Naive thymus-derived CD4-positive, alpha-beta T cell (primary cell): Measurements from ENCODE around the gene CNOT2. TPM values are rescaled to one million over a fixed set of nuclear protein-coding genes. Genes with fewer than 3 reads are reported as not detected.
"Not testable (repeated sequence)": the region's sequence is repeated elsewhere in the genome, so short reads cannot be mapped to it uniquely, and the experiment has no call there.

Experiments
- ATAC-seq: fragments of 150-1000 bp; cut with Tn5 transposase; 2 replicates; pipeline ENCODE4 v1.10.0; 2021; ENCODE audit warnings: mild to moderate bottlenecking, moderate library complexity
- CTCF ChIA-PET: fragments of 350-600 bp; sonication (Branson Sonifier 250); formaldehyde crosslinking; loops from one replicate; lab custom pipeline; 2021; ENCODE audit warnings: antibody characterized with exemption; lab: Charles Lee
- POLR2A ChIA-PET: fragments of 350-600 bp; sonication (Branson Sonifier 250); formaldehyde crosslinking; loops from one replicate; lab custom pipeline; 2021; ENCODE audit warnings: antibody characterized with exemption, inconsistent platforms; lab: Charles Lee
- DNase-seq, 9 donors: peaks; one replicate each; pipeline versions ENCODE4 v3.0.0 to v3.0.0-alpha.2; 2020 to 2022; ENCODE audit warnings: mixed read lengths in 1 of 9
- H3K27ac ChIP-seq: one replicate; pipeline ENCODE4 v1.7.0; 2013; ENCODE audit warnings: mild to moderate bottlenecking, low read depth, low read length, moderate library complexity
- H3K27me3 ChIP-seq, 2 donors: one replicate each; pipeline ENCODE4 v1.7.0; 2013; ENCODE audit warnings: low read length in 2 of 2, mild to moderate bottlenecking in 2 of 2, moderate library complexity in 2 of 2; ENCODE audit not compliant: control insufficient read depth in 2 of 2, insufficient read depth in 2 of 2
- H3K36me3 ChIP-seq, 3 experiments: 1 replicate in 2 of 3; 2 replicates in 1 of 3; pipeline ENCODE4 v1.7.0; 2013; ENCODE audit warnings: low read length in 3 of 3, mild to moderate bottlenecking in 3 of 3, moderate library complexity in 1 of 3; ENCODE audit not compliant: insufficient read depth in 3 of 3, control insufficient read depth in 2 of 3
- H3K4me1 ChIP-seq, 2 donors: one replicate each; pipeline ENCODE4 v1.7.0; 2013; ENCODE audit warnings: low read length in 2 of 2, mild to moderate bottlenecking in 2 of 2, moderate library complexity in 1 of 2; ENCODE audit not compliant: control insufficient read depth in 2 of 2, insufficient read depth in 2 of 2
- H3K4me3 ChIP-seq: 2 replicates; pipeline ENCODE4 v1.7.0; 2013; ENCODE audit warnings: mild to moderate bottlenecking, low read length
- H3K9me3 ChIP-seq, 3 experiments: 1 replicate in 2 of 3; 2 replicates in 1 of 3; pipeline ENCODE4 v1.7.0; 2013; ENCODE audit warnings: low read length in 3 of 3; ENCODE audit not compliant: control insufficient read depth in 2 of 3
- H3K27ac Mint-ChIP-seq, 9 donors: one replicate each; pipeline ENCODE4 v1.8.0; 2020 to 2022; ENCODE audit warnings: mixed read lengths in 9 of 9, mild to moderate bottlenecking in 8 of 9, moderate library complexity in 5 of 9, inconsistent platforms in 2 of 9
- H3K27me3 Mint-ChIP-seq, 5 donors: one replicate each; pipeline ENCODE4 v1.8.0; 2021 to 2022; ENCODE audit warnings: mixed read lengths in 5 of 5, mild to moderate bottlenecking in 1 of 5
- H3K36me3 Mint-ChIP-seq, 5 donors: one replicate each; pipeline ENCODE4 v1.8.0; 2020 to 2022; ENCODE audit warnings: mixed read lengths in 5 of 5, mild to moderate bottlenecking in 3 of 5, inconsistent platforms in 1 of 5
- H3K4me1 Mint-ChIP-seq, 7 donors: one replicate each; pipeline ENCODE4 v1.8.0; 2020 to 2022; ENCODE audit warnings: mixed read lengths in 7 of 7, mild to moderate bottlenecking in 3 of 7, inconsistent platforms in 1 of 7
- H3K4me3 Mint-ChIP-seq, 10 donors: one replicate each; pipeline ENCODE4 v1.8.0; 2020 to 2022; ENCODE audit warnings: mild to moderate bottlenecking in 10 of 10, mixed read lengths in 10 of 10, moderate library complexity in 6 of 10, inconsistent platforms in 2 of 10
- H3K9me3 Mint-ChIP-seq, 11 donors: one replicate each; pipeline ENCODE4 v1.8.0; 2020 to 2022; ENCODE audit warnings: mixed read lengths in 11 of 11, mild to moderate bottlenecking in 4 of 11, inconsistent platforms in 1 of 11, moderate library complexity in 1 of 11
- intact Hi-C, 2 donors: fragments of 100-400 bp; cut with micrococcal nuclease; formaldehyde crosslinking; loops; one replicate each; pipeline ENCODE4 v1.15.1; 2023
- polyA plus RNA-seq, 2 donors: library from polyadenylated mRNA; unstranded; fragments of 300-500 nt; fragmentation: Illumina TruSeq; gene quantifications; one replicate each; pipeline ENCODE4 v1.2.3, GENCODE V29; 2021
- total RNA-seq, 6 experiments: library from RNA in 5 of 6; stranded (reverse) in 5 of 6; gene quantifications; 1 replicate in 5 of 6; 2 replicates in 1 of 6; pipeline ENCODE4 v1.2.3 and lab custom pipeline; 2021 to 2026

The CNOT2 gene
- total and polyA plus RNA-seq, 7 experiments from 2014 or later, result 76.2 to 144 (median 116) TPM

DNA sequence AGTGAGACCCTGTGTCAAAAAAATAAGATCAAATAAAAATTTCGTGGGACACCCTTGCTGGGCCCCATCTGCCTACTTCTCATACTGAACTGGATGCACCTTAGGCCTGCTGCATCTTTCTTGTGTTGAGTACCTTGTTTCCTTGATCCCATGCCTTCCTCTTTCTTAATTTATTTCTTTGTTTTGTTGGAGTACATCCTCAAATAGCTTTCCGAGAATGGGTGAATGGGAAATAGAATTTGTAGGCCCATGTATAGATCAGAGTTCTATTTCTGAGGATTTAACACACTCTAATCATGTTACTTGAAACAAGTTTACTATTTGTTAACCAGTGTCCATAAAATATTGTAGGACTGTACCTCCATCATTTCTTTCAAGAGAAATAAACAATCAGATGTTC lies 146.4 kb downstream of the CNOT2 start:
- intact Hi-C loops, result no loop called here

DNA sequence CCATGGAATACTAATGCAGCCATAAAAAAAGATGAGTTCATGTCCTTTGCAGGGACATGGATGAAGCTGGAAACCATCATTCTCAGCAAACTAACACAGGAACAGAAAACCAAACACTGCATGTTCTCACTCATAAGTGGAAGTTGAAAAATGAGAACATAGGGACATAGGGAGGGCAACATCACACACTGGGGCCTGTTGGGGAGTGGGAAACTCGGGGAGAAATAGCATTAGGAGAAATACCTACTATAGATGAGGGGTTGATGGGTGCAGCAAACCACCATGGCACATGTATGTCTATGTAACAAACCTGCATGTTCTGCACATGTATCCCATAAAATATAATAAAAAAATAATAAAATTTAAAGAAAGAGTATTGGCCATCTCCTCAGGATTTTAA lies 149.4 kb downstream of the CNOT2 start:
- intact Hi-C loops, H3K9me3 ChIP-seq, H3K27ac ChIP-seq, H3K27me3 Mint-ChIP-seq, DNase-seq, POLR2A ChIA-PET, H3K4me1 ChIP-seq, H3K36me3 ChIP-seq, H3K4me3 Mint-ChIP-seq, H3K4me1 Mint-ChIP-seq, CTCF ChIA-PET, H3K27me3 ChIP-seq, H3K4me3 ChIP-seq, ATAC-seq, H3K27ac Mint-ChIP-seq: not testable (repeated sequence)
- Mint-ChIP-seq H3K9me3 (peaks cover 0 to 15% (median 4%) of the 10 kb centered on the region in 11 donors), H3K36me3 (peaks cover 0 to 19% (median 10%) of the 10 kb centered on the region in 5 donors)

More for the DNA sequence above, 146.4 kb downstream of the CNOT2 start:
- H3K27ac ChIP-seq, result no peak overlapping the region
- no peaks in the 10 kb centered on the region for H3K36me3 ChIP-seq
- Mint-ChIP-seq H3K4me1 (peaks cover 0 to 3% (median 0%) of the 10 kb centered on the region in 7 donors), H3K27me3 (no peaks in the 10 kb centered on the region), H3K27ac (no peak overlapping the region), H3K4me3 (no peak overlapping the region), H3K36me3 (peaks cover 0 to 19% (median 10%) of the 10 kb centered on the region in 5 donors), H3K9me3 (peaks cover 0 to 15% (median 4%) of the 10 kb centered on the region in 11 donors)
- no peaks in the 10 kb centered on the region for H3K4me1 ChIP-seq
- ChIA-PET CTCF (interaction anchor here (0.6 kb wide), 1 partner anchor 186 kb away, joined by 3 read pairs; no protein-coding TSS in a partner anchor), POLR2A (no interaction called here)
- ATAC-seq (no peak), DNase-seq (no peak)
- H3K9me3 ChIP-seq, result no peaks in the 10 kb centered on the region
- no peaks in the 10 kb centered on the region for H3K27me3 ChIP-seq
- no peak overlapping the region for H3K4me3 ChIP-seq

DNA sequence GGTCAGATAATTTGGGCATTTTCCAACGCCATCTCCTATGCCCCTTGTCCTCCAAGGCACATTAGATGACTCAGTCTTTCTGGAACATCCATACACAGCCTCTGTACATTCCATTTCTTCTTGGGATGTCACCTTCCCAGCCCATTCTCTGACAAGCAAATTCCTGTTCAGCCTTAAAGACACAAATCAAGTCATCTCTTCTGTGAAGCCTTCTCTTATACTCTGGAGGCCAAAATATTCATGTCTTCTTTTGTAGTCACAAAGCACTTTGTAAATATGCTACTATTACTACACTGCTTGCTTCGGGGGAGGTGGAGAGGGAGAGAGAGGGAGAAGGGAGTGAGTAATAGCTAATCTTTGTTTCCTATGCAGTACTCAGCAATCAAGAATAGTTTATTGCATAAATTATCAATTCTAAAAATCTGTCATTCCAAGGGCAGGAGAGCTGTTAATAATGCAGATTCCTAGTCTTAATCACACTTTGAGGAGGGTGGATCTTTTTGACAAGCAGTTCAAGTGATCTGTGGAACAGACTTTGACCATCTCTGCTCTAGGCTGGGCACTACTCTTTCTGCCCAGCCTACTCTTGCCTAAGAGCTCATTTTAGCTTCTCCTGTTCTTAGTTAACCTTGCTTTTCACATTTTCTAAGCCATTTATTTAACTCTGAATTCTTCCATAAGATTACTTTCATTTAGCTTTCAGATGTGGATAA lies 150.7 kb downstream of the CNOT2 start:
- no peaks in the 10 kb centered on the region for H3K27me3 ChIP-seq
- Mint-ChIP-seq H3K36me3 (peaks cover 0 to 10% (median 9%) of the 10 kb centered on the region in 5 donors), H3K27me3 (no peaks in the 10 kb centered on the region), H3K9me3 (peaks cover 0 to 10% (median 4%) of the 10 kb centered on the region in 11 donors), H3K4me3 (no peak overlapping the region), H3K4me1 (peaks cover 0 to 1% (median 0%) of the 10 kb centered on the region in 7 donors), H3K27ac (peak overlapping the region in 1 of 9 donors; percentile 21)
- no peaks in the 10 kb centered on the region for H3K4me1 ChIP-seq
- DNase-seq (no peak), ATAC-seq (no peak)
- no peak overlapping the region for H3K4me3 ChIP-seq
- H3K9me3 ChIP-seq, result no peaks in the 10 kb centered on the region
- no peak overlapping the region for H3K27ac ChIP-seq
- CTCF ChIA-PET, result no interaction called here
- no peaks in the 10 kb centered on the region for H3K36me3 ChIP-seq
- intact Hi-C loops, result no loop called here
- POLR2A ChIA-PET, result no interaction called here

DNA sequence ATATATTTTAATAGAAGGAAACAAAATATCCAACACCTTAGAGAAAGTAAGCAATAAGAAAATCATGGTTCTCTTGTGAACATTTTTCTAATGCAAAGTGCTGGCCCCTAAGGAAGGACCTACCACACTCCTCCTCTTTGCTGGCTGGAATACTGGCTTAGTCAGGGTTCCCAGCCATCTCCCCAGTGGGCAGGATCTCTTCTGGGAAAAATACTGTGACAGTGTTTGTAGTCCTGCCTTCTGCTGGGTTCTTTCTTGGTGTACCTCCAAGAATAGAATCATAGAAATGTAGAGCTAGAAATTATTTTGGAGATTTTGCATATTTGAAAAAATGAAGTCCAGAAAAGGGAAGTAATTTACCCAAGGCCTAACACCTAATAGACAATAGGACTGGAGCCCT lies 154.8 kb downstream of the CNOT2 start:
- intact Hi-C loops, result no loop called here

DNA sequence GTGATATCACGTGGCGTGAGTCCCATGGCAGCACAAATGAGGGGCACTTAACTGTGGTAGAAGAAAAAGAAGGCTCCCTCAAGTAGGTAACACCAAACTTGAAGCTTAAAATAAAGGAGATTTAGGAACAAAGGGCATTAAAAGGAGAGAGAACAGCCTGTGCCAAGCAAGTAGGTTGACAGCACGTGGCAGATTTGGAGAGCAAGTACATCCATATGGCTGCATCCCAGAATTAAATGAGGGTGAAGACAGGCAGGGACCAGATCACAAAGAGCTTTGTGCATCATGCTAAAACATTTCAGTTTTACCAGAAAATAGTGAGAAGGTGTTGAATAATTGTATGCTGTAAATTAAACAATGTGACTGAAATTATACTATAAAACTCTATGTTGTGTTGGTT lies 155.6 kb downstream of the CNOT2 start:
- Mint-ChIP-seq H3K36me3 (peaks cover 0 to 37% (median 21%) of the 10 kb centered on the region in 5 donors), H3K4me3 (no peak overlapping the region), H3K27me3 (no peaks in the 10 kb centered on the region), H3K9me3 (peaks cover 0 to 8% (median 0%) of the 10 kb centered on the region in 11 donors), H3K4me1 (no peaks in the 10 kb centered on the region), H3K27ac (no peak overlapping the region)
- Histone ChIP-seq H3K4me3 (no peak overlapping the region), H3K36me3 (peaks cover 0 to 7% (median 0%) of the 10 kb centered on the region in 3 experiments), H3K4me1 (no peaks in the 10 kb centered on the region), H3K27ac (no peak overlapping the region), H3K27me3 (no peaks in the 10 kb centered on the region), H3K9me3 (no peaks in the 10 kb centered on the region)
- CTCF ChIA-PET, result interaction anchor here (1.0 kb wide), 1 partner anchor 11 kb away, joined by 6 read pairs; no protein-coding TSS in a partner anchor
- ATAC-seq, result no peak
- intact Hi-C loops, result no loop called here
- DNase-seq, result no peak
- POLR2A ChIA-PET, result no interaction called here

More for the DNA sequence above, 154.8 kb downstream of the CNOT2 start:
- no peak overlapping the region for H3K27ac ChIP-seq
- no peaks in the 10 kb centered on the region for H3K27me3 ChIP-seq
- DNase-seq, result no peak
- no peaks in the 10 kb centered on the region for H3K27me3 Mint-ChIP-seq
- no peaks in the 10 kb centered on the region for H3K9me3 ChIP-seq
- no peak overlapping the region for H3K27ac Mint-ChIP-seq
- H3K4me1 ChIP-seq, result no peaks in the 10 kb centered on the region
- no peak overlapping the region for H3K4me3 Mint-ChIP-seq
- H3K4me1 Mint-ChIP-seq, result no peaks in the 10 kb centered on the region
- peaks cover 0 to 34% (median 21%) of the 10 kb centered on the region in 5 donors for H3K36me3 Mint-ChIP-seq
- H3K9me3 Mint-ChIP-seq, result peaks cover 0 to 8% (median 0%) of the 10 kb centered on the region in 11 donors
- H3K36me3 ChIP-seq, result peaks cover 0 to 7% (median 0%) of the 10 kb centered on the region in 3 experiments
- H3K4me3 ChIP-seq, result no peak overlapping the region
- POLR2A ChIA-PET, result no interaction called here
- ATAC-seq, result no peak
- CTCF ChIA-PET, result no interaction called here

DNA sequence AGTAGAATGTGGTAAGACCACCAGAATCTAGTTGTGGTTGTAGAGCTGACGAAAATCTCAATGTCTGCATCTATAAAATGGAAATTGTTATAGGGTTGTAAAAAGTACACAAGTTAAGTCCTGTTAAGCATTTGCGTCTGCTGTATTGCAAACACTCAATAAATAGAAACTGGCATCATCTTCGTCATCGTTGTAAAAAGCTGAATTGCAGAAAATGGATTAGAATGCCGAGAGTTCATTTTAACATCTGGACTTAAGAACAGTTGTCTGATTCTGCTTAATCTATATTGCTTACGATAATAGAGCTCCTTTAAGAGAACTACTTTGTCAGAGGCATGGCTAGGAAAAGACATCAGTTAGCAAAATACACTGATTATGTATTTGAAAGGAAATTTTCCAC lies 156.1 kb downstream of the CNOT2 start:
- ChIA-PET CTCF (interaction anchor here (1.0 kb wide), 1 partner anchor 12 kb away, joined by 6 read pairs; no protein-coding TSS in a partner anchor), POLR2A (no interaction called here)
- no peak overlapping the region for H3K27ac Mint-ChIP-seq
- no peaks in the 10 kb centered on the region for H3K4me1 ChIP-seq
- H3K9me3 Mint-ChIP-seq, result peaks cover 0 to 8% (median 0%) of the 10 kb centered on the region in 11 donors
- H3K4me1 Mint-ChIP-seq, result no peaks in the 10 kb centered on the region
- intact Hi-C loops, result no loop called here
- ATAC-seq (no peak), DNase-seq (no peak)
- no peaks in the 10 kb centered on the region for H3K27me3 Mint-ChIP-seq
- H3K27ac ChIP-seq, result no peak overlapping the region
- no peaks in the 10 kb centered on the region for H3K27me3 ChIP-seq
- peaks cover 0 to 7% (median 0%) of the 10 kb centered on the region in 3 experiments for H3K36me3 ChIP-seq
- H3K4me3 ChIP-seq, result no peak overlapping the region
- H3K9me3 ChIP-seq, result no peaks in the 10 kb centered on the region
- H3K4me3 Mint-ChIP-seq, result no peak overlapping the region
- peaks cover 0 to 40% (median 21%) of the 10 kb centered on the region in 5 donors for H3K36me3 Mint-ChIP-seq
